ENCODE data around the gene ITGBL1. TPM values are rescaled to one million over a fixed set of nuclear protein-coding genes. Genes with fewer than 3 reads are reported as not detected.

Gene ITGBL1
- total and polyA plus RNA-seq, 2 experiments from 2014 or later = 0.29 TPM; not detected in 1

DNA sequence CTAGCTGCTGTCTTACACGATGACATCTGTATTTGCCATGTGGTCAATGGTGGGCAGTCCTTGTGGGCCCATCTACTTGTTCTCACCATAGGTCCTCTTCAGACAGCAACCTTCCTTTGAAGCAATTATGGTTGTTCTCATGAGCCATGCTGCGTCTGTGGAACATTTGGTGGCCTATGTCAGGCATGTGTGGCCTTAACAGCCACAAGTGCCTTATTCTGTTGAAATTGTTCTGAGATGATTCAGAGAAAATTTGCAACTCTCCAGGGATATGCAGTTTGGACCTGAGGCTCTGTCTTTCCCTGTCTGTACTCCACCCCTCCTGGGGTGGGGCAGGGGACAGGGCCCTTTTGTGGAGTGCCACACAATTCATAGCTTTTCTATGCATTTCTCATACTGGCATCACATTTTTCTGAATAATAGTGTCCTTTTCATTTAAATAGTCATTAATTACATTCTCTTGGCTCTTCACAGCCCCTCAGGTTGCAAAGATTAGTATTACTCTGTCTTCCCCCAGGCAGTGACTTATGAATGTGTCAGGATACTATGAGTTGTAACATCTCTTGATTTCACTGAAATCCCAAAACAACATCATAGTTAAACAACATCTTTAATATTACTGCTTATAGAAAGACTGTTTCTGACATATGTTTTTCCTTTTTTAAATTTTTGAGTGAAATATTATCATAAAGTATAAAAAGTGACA is 102.1 kb downstream of the ITGBL1 start:
- Histone ChIP-seq H3K4me2 (no peak overlapping the region), H2AFZ (no peak overlapping the region), H3K9me2 (ENCODE audit: insufficient read depth) (no peaks in the 10 kb centered on the region), H3K4me1 (ENCODE audit: insufficient read depth) (no peaks in the 10 kb centered on the region), H3K36me3 (ENCODE audit: insufficient read depth) (no peaks in the 10 kb centered on the region), H3K79me2 (replicated peaks; ENCODE audit: insufficient read depth) (no peaks in the 10 kb centered on the region), H3K27ac (ENCODE audit: low read depth) (no peak overlapping the region), H4K20me1 (replicated peaks; ENCODE audit: insufficient read depth) (no peaks in the 10 kb centered on the region), H3F3A (replicated peaks; ENCODE audit: low read depth) (no peaks in the 10 kb centered on the region), H3K27me3 (ENCODE audit: insufficient read depth) (no peaks in the 10 kb centered on the region), H3K4me3 (no peak overlapping the region)
- Mint-ChIP-seq H3K9me3 (no peaks in the 10 kb centered on the region), H3K4me3 (no peak overlapping the region), H3K36me3 (ENCODE audit: low read depth) (no peaks in the 10 kb centered on the region), H3K4me1 (peaks cover 6% of the 10 kb centered on the region; the same call in 2 of the 3 replicates), H3K27me3 (ENCODE audit: insufficient read depth, low read depth, poor library complexity) (peaks cover 3% of the 10 kb centered on the region), H3K27ac (no peak overlapping the region)
- DNase-seq (ENCODE audit: low spot score) (no peak), ATAC-seq (no peak)
- no peak for TF ChIP-seq EZH2 (IDR thresholded peaks at IDR 0.05; ENCODE audit: low read depth, unreplicated experiment)
- no peak for TF ChIP-seq CREB1 (CRISPR knock-in tag; IDR thresholded peaks at IDR 0.05; ENCODE audit: low read depth)
- no peak for TF ChIP-seq ZNF114 (CRISPR knock-in tag; IDR thresholded peaks at IDR 0.05)
- TF ChIP-seq, protein P1, sequence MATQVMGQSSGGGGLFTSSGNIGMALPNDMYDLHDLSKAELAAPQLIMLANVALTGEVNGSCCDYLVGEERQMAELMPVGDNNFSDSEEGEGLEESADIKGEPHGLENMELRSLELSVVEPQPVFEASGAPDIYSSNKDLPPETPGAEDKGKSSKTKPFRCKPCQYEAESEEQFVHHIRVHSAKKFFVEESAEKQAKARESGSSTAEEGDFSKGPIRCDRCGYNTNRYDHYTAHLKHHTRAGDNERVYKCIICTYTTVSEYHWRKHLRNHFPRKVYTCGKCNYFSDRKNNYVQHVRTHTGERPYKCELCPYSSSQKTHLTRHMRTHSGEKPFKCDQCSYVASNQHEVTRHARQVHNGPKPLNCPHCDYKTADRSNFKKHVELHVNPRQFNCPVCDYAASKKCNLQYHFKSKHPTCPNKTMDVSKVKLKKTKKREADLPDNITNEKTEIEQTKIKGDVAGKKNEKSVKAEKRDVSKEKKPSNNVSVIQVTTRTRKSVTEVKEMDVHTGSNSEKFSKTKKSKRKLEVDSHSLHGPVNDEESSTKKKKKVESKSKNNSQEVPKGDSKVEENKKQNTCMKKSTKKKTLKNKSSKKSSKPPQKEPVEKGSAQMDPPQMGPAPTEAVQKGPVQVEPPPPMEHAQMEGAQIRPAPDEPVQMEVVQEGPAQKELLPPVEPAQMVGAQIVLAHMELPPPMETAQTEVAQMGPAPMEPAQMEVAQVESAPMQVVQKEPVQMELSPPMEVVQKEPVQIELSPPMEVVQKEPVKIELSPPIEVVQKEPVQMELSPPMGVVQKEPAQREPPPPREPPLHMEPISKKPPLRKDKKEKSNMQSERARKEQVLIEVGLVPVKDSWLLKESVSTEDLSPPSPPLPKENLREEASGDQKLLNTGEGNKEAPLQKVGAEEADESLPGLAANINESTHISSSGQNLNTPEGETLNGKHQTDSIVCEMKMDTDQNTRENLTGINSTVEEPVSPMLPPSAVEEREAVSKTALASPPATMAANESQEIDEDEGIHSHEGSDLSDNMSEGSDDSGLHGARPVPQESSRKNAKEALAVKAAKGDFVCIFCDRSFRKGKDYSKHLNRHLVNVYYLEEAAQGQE (IDR thresholded peaks at IDR 0.05; ENCODE audit: unreplicated experiment) = no peak
- TF ChIP-seq, protein P2, sequence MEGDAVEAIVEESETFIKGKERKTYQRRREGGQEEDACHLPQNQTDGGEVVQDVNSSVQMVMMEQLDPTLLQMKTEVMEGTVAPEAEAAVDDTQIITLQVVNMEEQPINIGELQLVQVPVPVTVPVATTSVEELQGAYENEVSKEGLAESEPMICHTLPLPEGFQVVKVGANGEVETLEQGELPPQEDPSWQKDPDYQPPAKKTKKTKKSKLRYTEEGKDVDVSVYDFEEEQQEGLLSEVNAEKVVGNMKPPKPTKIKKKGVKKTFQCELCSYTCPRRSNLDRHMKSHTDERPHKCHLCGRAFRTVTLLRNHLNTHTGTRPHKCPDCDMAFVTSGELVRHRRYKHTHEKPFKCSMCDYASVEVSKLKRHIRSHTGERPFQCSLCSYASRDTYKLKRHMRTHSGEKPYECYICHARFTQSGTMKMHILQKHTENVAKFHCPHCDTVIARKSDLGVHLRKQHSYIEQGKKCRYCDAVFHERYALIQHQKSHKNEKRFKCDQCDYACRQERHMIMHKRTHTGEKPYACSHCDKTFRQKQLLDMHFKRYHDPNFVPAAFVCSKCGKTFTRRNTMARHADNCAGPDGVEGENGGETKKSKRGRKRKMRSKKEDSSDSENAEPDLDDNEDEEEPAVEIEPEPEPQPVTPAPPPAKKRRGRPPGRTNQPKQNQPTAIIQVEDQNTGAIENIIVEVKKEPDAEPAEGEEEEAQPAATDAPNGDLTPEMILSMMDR (conservative IDR thresholded peaks at IDR 0.05; ENCODE audit: low read depth in 2 of 2) = no peak
- TF ChIP-seq ZNF331 (CRISPR knock-in tag; IDR thresholded peaks at IDR 0.05; ENCODE audit: low read depth) = no peak
- TF ChIP-seq STAT1 (IDR thresholded peaks at IDR 0.05; ENCODE audit: unreplicated experiment) = no peak
- TF ChIP-seq POLR2AphosphoS5 (IDR thresholded peaks at IDR 0.05; ENCODE audit: low read depth) = no peak
- no peak for TF ChIP-seq JUNB (IDR thresholded peaks at IDR 0.05; ENCODE audit: unreplicated experiment)
- TF ChIP-seq NANOG (IDR thresholded peaks at IDR 0.05; ENCODE audit: borderline replicate concordance) = no peak
- TF ChIP-seq, protein P3, sequence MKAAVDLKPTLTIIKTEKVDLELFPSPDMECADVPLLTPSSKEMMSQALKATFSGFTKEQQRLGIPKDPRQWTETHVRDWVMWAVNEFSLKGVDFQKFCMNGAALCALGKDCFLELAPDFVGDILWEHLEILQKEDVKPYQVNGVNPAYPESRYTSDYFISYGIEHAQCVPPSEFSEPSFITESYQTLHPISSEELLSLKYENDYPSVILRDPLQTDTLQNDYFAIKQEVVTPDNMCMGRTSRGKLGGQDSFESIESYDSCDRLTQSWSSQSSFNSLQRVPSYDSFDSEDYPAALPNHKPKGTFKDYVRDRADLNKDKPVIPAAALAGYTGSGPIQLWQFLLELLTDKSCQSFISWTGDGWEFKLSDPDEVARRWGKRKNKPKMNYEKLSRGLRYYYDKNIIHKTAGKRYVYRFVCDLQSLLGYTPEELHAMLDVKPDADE (IDR thresholded peaks at IDR 0.05) = no peak
- TF ChIP-seq, protein P4, sequence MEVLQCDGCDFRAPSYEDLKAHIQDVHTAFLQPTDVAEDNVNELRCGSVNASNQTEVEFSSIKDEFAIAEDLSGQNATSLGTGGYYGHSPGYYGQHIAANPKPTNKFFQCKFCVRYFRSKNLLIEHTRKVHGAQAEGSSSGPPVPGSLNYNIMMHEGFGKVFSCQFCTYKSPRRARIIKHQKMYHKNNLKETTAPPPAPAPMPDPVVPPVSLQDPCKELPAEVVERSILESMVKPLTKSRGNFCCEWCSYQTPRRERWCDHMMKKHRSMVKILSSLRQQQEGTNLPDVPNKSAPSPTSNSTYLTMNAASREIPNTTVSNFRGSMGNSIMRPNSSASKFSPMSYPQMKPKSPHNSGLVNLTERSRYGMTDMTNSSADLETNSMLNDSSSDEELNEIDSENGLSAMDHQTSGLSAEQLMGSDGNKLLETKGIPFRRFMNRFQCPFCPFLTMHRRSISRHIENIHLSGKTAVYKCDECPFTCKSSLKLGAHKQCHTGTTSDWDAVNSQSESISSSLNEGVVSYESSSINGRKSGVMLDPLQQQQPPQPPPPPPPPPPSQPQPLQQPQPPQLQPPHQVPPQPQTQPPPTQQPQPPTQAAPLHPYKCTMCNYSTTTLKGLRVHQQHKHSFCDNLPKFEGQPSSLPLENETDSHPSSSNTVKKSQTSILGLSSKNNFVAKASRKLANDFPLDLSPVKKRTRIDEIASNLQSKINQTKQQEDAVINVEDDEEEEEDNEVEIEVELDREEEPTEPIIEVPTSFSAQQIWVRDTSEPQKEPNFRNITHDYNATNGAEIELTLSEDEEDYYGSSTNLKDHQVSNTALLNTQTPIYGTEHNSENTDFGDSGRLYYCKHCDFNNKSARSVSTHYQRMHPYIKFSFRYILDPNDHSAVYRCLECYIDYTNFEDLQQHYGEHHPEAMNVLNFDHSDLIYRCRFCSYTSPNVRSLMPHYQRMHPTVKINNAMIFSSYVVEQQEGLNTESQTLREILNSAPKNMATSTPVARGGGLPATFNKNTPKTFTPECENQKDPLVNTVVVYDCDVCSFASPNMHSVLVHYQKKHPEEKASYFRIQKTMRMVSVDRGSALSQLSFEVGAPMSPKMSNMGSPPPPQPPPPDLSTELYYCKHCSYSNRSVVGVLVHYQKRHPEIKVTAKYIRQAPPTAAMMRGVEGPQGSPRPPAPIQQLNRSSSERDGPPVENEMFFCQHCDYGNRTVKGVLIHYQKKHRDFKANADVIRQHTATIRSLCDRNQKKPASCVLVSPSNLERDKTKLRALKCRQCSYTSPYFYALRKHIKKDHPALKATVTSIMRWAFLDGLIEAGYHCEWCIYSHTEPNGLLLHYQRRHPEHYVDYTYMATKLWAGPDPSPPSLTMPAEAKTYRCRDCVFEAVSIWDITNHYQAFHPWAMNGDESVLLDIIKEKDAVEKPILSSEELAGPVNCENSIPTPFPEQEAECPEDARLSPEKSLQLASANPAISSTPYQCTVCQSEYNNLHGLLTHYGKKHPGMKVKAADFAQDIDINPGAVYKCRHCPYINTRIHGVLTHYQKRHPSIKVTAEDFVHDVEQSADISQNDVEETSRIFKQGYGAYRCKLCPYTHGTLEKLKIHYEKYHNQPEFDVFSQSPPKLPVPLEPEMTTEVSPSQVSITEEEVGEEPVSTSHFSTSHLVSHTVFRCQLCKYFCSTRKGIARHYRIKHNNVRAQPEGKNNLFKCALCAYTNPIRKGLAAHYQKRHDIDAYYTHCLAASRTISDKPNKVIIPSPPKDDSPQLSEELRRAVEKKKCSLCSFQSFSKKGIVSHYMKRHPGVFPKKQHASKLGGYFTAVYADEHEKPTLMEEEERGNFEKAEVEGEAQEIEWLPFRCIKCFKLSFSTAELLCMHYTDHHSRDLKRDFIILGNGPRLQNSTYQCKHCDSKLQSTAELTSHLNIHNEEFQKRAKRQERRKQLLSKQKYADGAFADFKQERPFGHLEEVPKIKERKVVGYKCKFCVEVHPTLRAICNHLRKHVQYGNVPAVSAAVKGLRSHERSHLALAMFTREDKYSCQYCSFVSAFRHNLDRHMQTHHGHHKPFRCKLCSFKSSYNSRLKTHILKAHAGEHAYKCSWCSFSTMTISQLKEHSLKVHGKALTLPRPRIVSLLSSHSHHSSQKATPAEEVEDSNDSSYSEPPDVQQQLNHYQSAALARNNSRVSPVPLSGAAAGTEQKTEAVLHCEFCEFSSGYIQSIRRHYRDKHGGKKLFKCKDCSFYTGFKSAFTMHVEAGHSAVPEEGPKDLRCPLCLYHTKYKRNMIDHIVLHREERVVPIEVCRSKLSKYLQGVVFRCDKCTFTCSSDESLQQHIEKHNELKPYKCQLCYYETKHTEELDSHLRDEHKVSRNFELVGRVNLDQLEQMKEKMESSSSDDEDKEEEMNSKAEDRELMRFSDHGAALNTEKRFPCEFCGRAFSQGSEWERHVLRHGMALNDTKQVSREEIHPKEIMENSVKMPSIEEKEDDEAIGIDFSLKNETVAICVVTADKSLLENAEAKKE (CRISPR knock-in tag; IDR thresholded peaks at IDR 0.05) = no peak
- no peak for TF ChIP-seq EZH2phosphoT487 (IDR thresholded peaks at IDR 0.05; ENCODE audit: unreplicated experiment)

Data from GM23338 (cell line).